Activated CD4-positive, alpha-beta T cell treated with anti-CD3 and anti-CD28 coated beads for 36 hours (primary cell): Measurements from ENCODE around the gene USP21. TPM values are rescaled to one million over a fixed set of nuclear protein-coding genes. Genes with fewer than 3 reads are reported as not detected.
A peak's percentile ranks its signal among the peaks of the same experiment; 100 is the strongest.

ENCODE experiments used
- ATAC-seq: fragments of 200-7000 bp; cut with Tn5 transposase; one replicate; pipeline ENCODE4 v1.10.0; 2021; ENCODE audit warnings: mild to moderate bottlenecking, moderate library complexity
- CTCF ChIA-PET: fragments of 350-600 bp; sonication (Branson Sonifier 250); formaldehyde crosslinking; loops from one replicate; lab custom pipeline; 2021; ENCODE audit warnings: antibody characterized with exemption; lab: Charles Lee
- POLR2A ChIA-PET: fragments of 350-600 bp; sonication (Branson Sonifier 250); formaldehyde crosslinking; loops from one replicate; lab custom pipeline; 2021; ENCODE audit warnings: antibody characterized with exemption, inconsistent platforms; lab: Charles Lee
- DNase-seq: peaks from one replicate; pipeline ENCODE4 v3.0.0-alpha.2; 2020
- H3K27ac Mint-ChIP-seq: one replicate; pipeline ENCODE4 v1.8.0; 2021; ENCODE audit warnings: mixed read lengths
- H3K27me3 Mint-ChIP-seq: one replicate; pipeline ENCODE4 v1.8.0; 2021; ENCODE audit warnings: mixed read lengths
- H3K36me3 Mint-ChIP-seq: one replicate; pipeline ENCODE4 v1.8.0; 2021; ENCODE audit warnings: low read depth, mixed read lengths
- H3K4me1 Mint-ChIP-seq: one replicate; pipeline ENCODE4 v1.8.0; 2021; ENCODE audit warnings: mixed read lengths
- H3K4me3 Mint-ChIP-seq: one replicate; pipeline ENCODE4 v1.8.0; 2021; ENCODE audit warnings: mild to moderate bottlenecking, moderate library complexity, mixed read lengths
- H3K9me3 Mint-ChIP-seq: one replicate; pipeline ENCODE4 v1.8.0; 2021; ENCODE audit warnings: low read depth, mixed read lengths
- intact Hi-C, 2 experiments: fragments of 100-400 bp; cut with DNase I in 1 of 2; cut with micrococcal nuclease in 1 of 2; formaldehyde crosslinking; loops; one replicate each; pipeline versions ENCODE4 v1.14.2 to v1.15.1; 2022 to 2024; cut with DNase I, micrococcal nuclease
- total RNA-seq, 2 experiments: library from RNA; stranded (reverse); gene quantifications; one replicate each; pipeline ENCODE4 v1.2.3, GENCODE V29; 2021

The USP21 gene
- total RNA-seq, 2 experiments from 2014 or later: 25.1 to 32.0 TPM

DNA sequence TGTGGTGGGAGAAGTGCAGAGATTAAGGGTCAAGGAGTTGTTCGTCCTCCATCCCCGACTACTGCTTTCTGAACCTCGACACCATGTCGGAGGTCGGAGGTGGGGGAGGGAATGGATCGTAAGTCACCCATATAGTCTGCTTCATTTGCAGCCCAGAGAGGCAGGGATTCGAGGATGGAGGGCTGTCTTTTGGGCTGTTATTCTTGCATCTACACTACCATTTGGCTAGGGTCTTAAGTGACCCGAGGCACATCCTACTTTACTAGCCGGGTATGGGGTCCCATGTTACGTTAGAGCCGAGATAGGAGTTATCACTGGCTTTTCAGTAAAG is 578 bp downstream of the USP21 start:
- H3K27me3 Mint-ChIP-seq: no peaks in the 10 kb centered on the region
- peak overlapping the region; percentile 82 for H3K27ac Mint-ChIP-seq
- peaks cover 49% of the 10 kb centered on the region for H3K4me1 Mint-ChIP-seq
- H3K9me3 Mint-ChIP-seq: no peaks in the 10 kb centered on the region
- H3K4me3 Mint-ChIP-seq: peak overlapping the region; percentile 79
- intact Hi-C loops: loop anchor here (1.0 to 2.0 kb wide), 9 partner anchors 17 to 114 kb away; partner anchors contain the start of genes B4GALT3 (in 2 of the 2), NIT1 (in 2 of the 2), PFDN2 (in 2 of the 2) and ARHGAP30 (in 1 of the 2)
- ChIA-PET POLR2A (interaction anchor here (0.5 to 0.7 kb wide), 2 partner anchors 12 to 59 kb away, joined by 3 read pairs; no protein-coding TSS in a partner anchor), CTCF (no interaction called here)
- ATAC-seq (no peak), DNase-seq (no peak)
- H3K36me3 Mint-ChIP-seq: peaks cover 43% of the 10 kb centered on the region

GRCh38 chr1:161160671-161161145 is 1.4 kb downstream of the USP21 start:
- ChIA-PET CTCF (no interaction called here), POLR2A (interaction anchor here (0.5 to 0.7 kb wide), 2 partner anchors 59 to 447 kb away, joined by 3 to 4 read pairs; no protein-coding TSS in a partner anchor)
- no peaks in the 10 kb centered on the region for H3K27me3 Mint-ChIP-seq
- intact Hi-C loops: no loop called here
- peaks cover 47% of the 10 kb centered on the region for H3K36me3 Mint-ChIP-seq
- H3K9me3 Mint-ChIP-seq: no peaks in the 10 kb centered on the region
- ATAC-seq (no peak), DNase-seq (no peak)
- H3K27ac Mint-ChIP-seq: no peak overlapping the region
- H3K4me3 Mint-ChIP-seq: peak overlapping the region; percentile 79
- peaks cover 49% of the 10 kb centered on the region for H3K4me1 Mint-ChIP-seq

- no peaks in the 10 kb centered on the region for H3K27me3 Mint-ChIP-seq
- ChIA-PET CTCF (interaction anchor here (1.6 to 1.8 kb wide), 2 partner anchors 15 to 20 kb away, joined by 3 to 5 read pairs; partner anchors contain the start of gene B4GALT3), POLR2A (interaction anchor here (0.7 kb wide), 1 partner anchor 37 kb away, joined by 4 read pairs; no protein-coding TSS in a partner anchor)
- no peak for ATAC-seq
- intact Hi-C loops: no loop called here
- DNase-seq: no peak
- no peak overlapping the region for H3K4me3 Mint-ChIP-seq
- H3K27ac Mint-ChIP-seq: peak overlapping the region; percentile 42
- H3K9me3 Mint-ChIP-seq: no peaks in the 10 kb centered on the region
- peaks cover 49% of the 10 kb centered on the region for H3K4me1 Mint-ChIP-seq
- peaks cover 47% of the 10 kb centered on the region for H3K36me3 Mint-ChIP-seq
Observed at GRCh38 chr1:161161652-161162051, 2.4 kb downstream of the USP21 start.

DNA sequence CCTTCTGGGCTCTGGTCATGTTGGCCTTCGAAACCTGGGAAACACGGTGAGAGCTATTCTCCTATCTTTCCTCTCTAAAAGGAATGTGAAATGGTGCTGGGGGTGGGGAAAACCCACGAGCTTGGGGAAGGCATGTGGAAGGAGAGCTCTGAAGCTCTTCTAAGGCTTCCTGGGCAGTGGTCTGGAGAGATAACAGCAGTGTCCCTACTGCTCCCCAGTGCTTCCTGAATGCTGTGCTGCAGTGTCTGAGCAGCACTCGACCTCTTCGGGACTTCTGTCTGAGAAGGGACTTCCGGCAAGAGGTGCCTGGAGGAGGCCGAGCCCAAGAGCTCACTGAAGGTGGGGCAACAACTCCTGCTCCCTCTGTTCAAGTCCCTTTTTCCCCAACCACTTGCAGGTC is 2.8 kb downstream of the USP21 start:
- Mint-ChIP-seq H3K4me3 (no peak overlapping the region), H3K4me1 (peaks cover 50% of the 10 kb centered on the region), H3K27ac (peak overlapping the region; percentile 42), H3K27me3 (no peaks in the 10 kb centered on the region), H3K36me3 (peaks cover 46% of the 10 kb centered on the region), H3K9me3 (no peaks in the 10 kb centered on the region)
- POLR2A ChIA-PET: no interaction called here
- DNase-seq (no peak), ATAC-seq (no peak)
- intact Hi-C loops: no loop called here
- CTCF ChIA-PET: interaction anchor here (0.7 to 1.8 kb wide), 3 partner anchors 15 to 41 kb away, joined by 3 to 5 read pairs (median 3); partner anchors contain the start of genes B4GALT3 and NDUFS2

DNA sequence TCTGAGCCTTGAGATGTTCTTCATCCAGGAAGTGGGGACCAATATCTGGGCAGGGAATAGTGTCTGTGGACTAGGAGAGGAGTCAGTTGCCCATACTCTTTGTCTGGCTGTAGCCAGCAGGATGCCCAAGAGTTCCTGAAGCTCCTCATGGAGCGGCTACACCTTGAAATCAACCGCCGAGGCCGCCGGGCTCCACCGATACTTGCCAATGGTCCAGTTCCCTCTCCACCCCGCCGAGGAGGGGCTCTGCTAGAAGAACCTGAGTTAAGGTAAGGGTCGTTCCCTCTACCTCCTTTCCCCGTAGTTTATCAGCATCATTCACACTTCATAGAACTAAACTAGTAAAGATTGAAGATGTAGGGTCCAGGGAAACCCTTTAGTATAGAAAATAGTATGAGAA is 3.5 kb downstream of the USP21 start:
- peaks cover 54% of the 10 kb centered on the region for H3K4me1 Mint-ChIP-seq
- intact Hi-C loops: no loop called here
- DNase-seq (no peak), ATAC-seq (no peak)
- CTCF ChIA-PET: interaction anchor here (0.6 to 1.8 kb wide), 4 partner anchors 14 to 40 kb away, joined by 3 to 5 read pairs (median 3); partner anchors contain the start of genes B4GALT3 and NDUFS2
- no peak overlapping the region for H3K27ac Mint-ChIP-seq
- H3K4me3 Mint-ChIP-seq: no peak overlapping the region
- POLR2A ChIA-PET: no interaction called here
- no peaks in the 10 kb centered on the region for H3K9me3 Mint-ChIP-seq
- H3K36me3 Mint-ChIP-seq: peaks cover 40% of the 10 kb centered on the region
- H3K27me3 Mint-ChIP-seq: no peaks in the 10 kb centered on the region

- H3K27ac Mint-ChIP-seq: no peak overlapping the region
- DNase-seq (no peak), ATAC-seq (no peak)
- intact Hi-C loops: no loop called here
- H3K4me1 Mint-ChIP-seq: peaks cover 57% of the 10 kb centered on the region
- peaks cover 37% of the 10 kb centered on the region for H3K36me3 Mint-ChIP-seq
- no peaks in the 10 kb centered on the region for H3K27me3 Mint-ChIP-seq
- H3K4me3 Mint-ChIP-seq: no peak overlapping the region
- no peaks in the 10 kb centered on the region for H3K9me3 Mint-ChIP-seq
- ChIA-PET POLR2A (interaction anchor here (0.6 kb wide), 1 partner anchor 42 kb away, joined by 3 read pairs; no protein-coding TSS in a partner anchor), CTCF (no interaction called here)
Observed at GRCh38 chr1:161163793-161164192, 4.5 kb downstream of the USP21 start.

GRCh38 chr1:161164901-161165610 is 5.8 kb downstream of the USP21 start:
- H3K4me1 Mint-ChIP-seq: peaks cover 53% of the 10 kb centered on the region

GRCh38 chr1:161165742-161166668 is 6.7 kb downstream of the USP21 start, which contains the start of gene PPOX:
Gene PPOX, plus strand, starts transcription at chr1:161166426. Its CDS starts 422 bp downstream, at chr1:161166848.
- DNase-seq (peak; percentile 96), ATAC-seq (peak; percentile 97)
- Mint-ChIP-seq H3K4me1 (peaks cover 44% of the 10 kb centered on the region), H3K27me3 (no peaks in the 10 kb centered on the region), H3K9me3 (no peaks in the 10 kb centered on the region), H3K4me3 (peak within 1 kb of the TSS; percentile 87), H3K27ac (peak within 1 kb of the TSS; percentile 90), H3K36me3 (peaks cover 35% of the 10 kb centered on the region)
- ChIA-PET CTCF (interaction anchor here (0.5 to 3.9 kb wide), 42 partner anchors 8 to 407 kb away, joined by 3 to 30 read pairs (median 6); partner anchors contain the start of genes ADAMTS4, ARHGAP30, B4GALT3 and DEDD), POLR2A (interaction anchor here (0.6 to 3.4 kb wide), 14 partner anchors 9 to 223 kb away, joined by 3 to 15 read pairs (median 4); partner anchors contain the start of genes B4GALT3, DEDD, NDUFS2 and NIT1)
- intact Hi-C loops: loop anchor here (1.0 to 5.0 kb wide), 6 partner anchors 11 to 61 kb away; partner anchors contain the start of genes B4GALT3 (in 2 of the 2), NDUFS2 (in 2 of the 2), DEDD (in 1 of the 2) and TOMM40L (in 1 of the 2)

More at GRCh38 chr1:161164901-161165610, 5.8 kb downstream of the USP21 start:
- CTCF ChIA-PET: interaction anchor here (0.5 to 3.9 kb wide), 34 partner anchors 7 to 600 kb away, joined by 3 to 30 read pairs (median 7); partner anchors contain the start of genes B4GALT3, DEDD, NDUFS2 and NIT1
- H3K36me3 Mint-ChIP-seq: peaks cover 32% of the 10 kb centered on the region
- no peak for ATAC-seq
- H3K9me3 Mint-ChIP-seq: no peaks in the 10 kb centered on the region
- POLR2A ChIA-PET: interaction anchor here (0.8 to 3.4 kb wide), 8 partner anchors 11 to 224 kb away, joined by 3 to 15 read pairs (median 4); partner anchors contain the start of genes DEDD, NDUFS2 and UFC1
- intact Hi-C loops: loop anchor here in 1 of 2 experiments (5.0 kb wide), 1 partner anchor 62 kb away; the partner anchor contains the start of gene TOMM40L
- peak overlapping the region; percentile 52 for H3K27ac Mint-ChIP-seq
- H3K27me3 Mint-ChIP-seq: no peaks in the 10 kb centered on the region
- peak overlapping the region; percentile 87 for H3K4me3 Mint-ChIP-seq
- no peak for DNase-seq

DNA sequence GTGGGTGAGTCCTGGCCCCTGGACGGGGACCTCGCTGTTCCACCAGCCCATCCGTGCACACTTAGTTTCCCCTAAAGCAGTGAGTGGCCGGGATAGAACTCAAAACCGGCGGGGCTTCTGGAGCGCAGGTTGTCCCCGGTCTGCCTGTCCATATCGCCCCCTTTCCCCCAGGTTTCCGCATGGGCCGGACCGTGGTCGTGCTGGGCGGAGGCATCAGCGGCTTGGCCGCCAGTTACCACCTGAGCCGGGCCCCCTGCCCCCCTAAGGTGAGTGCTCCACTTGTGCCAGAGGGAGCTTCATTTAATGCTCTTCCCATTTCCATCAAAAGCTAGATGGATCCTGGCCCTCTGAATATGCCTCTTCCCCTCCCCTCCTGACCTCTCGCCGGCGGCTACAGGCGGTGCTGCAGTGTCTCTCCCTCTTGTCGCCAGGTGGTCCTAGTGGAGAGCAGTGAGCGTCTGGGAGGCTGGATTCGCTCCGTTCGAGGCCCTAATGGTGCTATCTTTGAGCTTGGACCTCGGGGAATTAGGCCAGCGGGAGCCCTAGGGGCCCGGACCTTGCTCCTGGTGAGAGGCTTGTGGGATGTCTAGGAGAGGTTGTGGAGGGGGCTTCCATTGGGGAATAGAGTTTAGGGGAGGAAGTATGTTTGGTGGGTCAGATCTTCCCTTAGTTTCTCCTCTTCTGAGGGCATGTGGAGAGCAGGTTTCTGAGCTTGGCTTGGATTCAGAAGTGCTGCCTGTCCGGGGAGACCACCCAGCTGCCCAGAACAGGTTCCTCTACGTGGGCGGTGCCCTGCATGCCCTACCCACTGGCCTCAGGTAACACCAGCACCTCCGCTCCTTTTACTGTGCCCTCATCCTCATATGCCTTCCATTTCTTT is 7.6 kb downstream of the USP21 start:
- ATAC-seq (no peak), DNase-seq (peak; percentile 40)
- intact Hi-C loops: loop anchor here (1.0 to 5.0 kb wide), 6 partner anchors 10 to 60 kb away; partner anchors contain the start of genes B4GALT3 (in 2 of the 2), NDUFS2 (in 2 of the 2), DEDD (in 1 of the 2) and TOMM40L (in 1 of the 2)
- H3K27ac Mint-ChIP-seq: peak overlapping the region; percentile 90
- H3K9me3 Mint-ChIP-seq: no peaks in the 10 kb centered on the region
- peaks cover 36% of the 10 kb centered on the region for H3K4me1 Mint-ChIP-seq
- no peaks in the 10 kb centered on the region for H3K27me3 Mint-ChIP-seq
- CTCF ChIA-PET: interaction anchor here (0.6 to 3.9 kb wide), 32 partner anchors 9 to 366 kb away, joined by 3 to 30 read pairs (median 6); partner anchors contain the start of genes ADAMTS4, ARHGAP30, B4GALT3 and DEDD
- POLR2A ChIA-PET: interaction anchor here (0.6 to 3.4 kb wide), 11 partner anchors 10 to 222 kb away, joined by 3 to 15 read pairs (median 4); partner anchors contain the start of genes B4GALT3, DEDD, NDUFS2 and NIT1
- H3K36me3 Mint-ChIP-seq: peaks cover 32% of the 10 kb centered on the region
- H3K4me3 Mint-ChIP-seq: peak overlapping the region; percentile 87
